Nephron (organoid): ENCODE measurements around the gene NUAK1.

Experiments
- H3K27ac Mint-ChIP-seq, 3 experiments: 2 replicates each; pipeline ENCODE4 v1.8.0; 2020; ENCODE audit warnings: mixed read lengths in 3 of 3, mild to moderate bottlenecking in 2 of 3, moderate library complexity in 1 of 3
- H3K27me3 Mint-ChIP-seq: 2 replicates; pipeline ENCODE4 v1.8.0; 2021; ENCODE audit warnings: low read depth, mild to moderate bottlenecking, moderate library complexity, mixed read lengths
- H3K36me3 Mint-ChIP-seq: 2 replicates; pipeline ENCODE4 v1.8.0; 2020; ENCODE audit warnings: low read depth, mixed read lengths
- H3K4me1 Mint-ChIP-seq: 2 replicates; pipeline ENCODE4 v1.8.0; 2020; ENCODE audit warnings: mixed read lengths
- H3K4me3 Mint-ChIP-seq, 3 experiments: 2 replicates each; pipeline ENCODE4 v1.8.0; 2020; ENCODE audit warnings: mild to moderate bottlenecking in 3 of 3, mixed read lengths in 3 of 3, moderate library complexity in 2 of 3
- H3K9me3 Mint-ChIP-seq: 2 replicates; pipeline ENCODE4 v1.8.0; 2020; ENCODE audit warnings: mixed read lengths
- TF ChIP-seq, protein P1 (sequence below), 3 experiments: fragments of 200-600 bp; sonication (generic); IDR thresholded peaks; one replicate each; pipeline ENCODE4 v1.5.0; 2021; ENCODE audit warnings: antibody characterized with exemption in 3 of 3; ENCODE audit not compliant: unreplicated experiment in 3 of 3

NUAK1 gene

DNA sequence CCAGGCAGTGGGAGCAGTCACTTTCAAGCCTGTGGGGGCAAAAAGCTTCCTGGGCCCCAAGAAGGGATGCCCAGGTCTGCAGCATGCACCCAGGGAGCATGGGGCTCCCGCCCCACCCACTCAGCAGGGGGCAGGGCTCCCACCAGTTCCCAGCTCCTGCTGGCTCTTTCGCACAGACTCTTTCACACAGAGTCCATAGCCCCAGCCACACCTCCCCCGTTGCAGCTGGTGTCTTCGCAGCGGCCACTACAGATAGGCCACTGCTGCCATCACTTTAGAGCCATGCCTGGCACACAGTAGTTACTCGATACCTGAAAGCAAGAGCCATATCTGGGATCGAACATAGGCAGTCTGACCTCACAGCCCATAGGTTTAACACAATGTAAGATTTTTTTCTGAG lies 98.2 kb downstream of the NUAK1 start:
- H3K4me3 Mint-ChIP-seq: no peak overlapping the region
- H3K27ac Mint-ChIP-seq: no peak overlapping the region
- TF ChIP-seq, protein P1, sequence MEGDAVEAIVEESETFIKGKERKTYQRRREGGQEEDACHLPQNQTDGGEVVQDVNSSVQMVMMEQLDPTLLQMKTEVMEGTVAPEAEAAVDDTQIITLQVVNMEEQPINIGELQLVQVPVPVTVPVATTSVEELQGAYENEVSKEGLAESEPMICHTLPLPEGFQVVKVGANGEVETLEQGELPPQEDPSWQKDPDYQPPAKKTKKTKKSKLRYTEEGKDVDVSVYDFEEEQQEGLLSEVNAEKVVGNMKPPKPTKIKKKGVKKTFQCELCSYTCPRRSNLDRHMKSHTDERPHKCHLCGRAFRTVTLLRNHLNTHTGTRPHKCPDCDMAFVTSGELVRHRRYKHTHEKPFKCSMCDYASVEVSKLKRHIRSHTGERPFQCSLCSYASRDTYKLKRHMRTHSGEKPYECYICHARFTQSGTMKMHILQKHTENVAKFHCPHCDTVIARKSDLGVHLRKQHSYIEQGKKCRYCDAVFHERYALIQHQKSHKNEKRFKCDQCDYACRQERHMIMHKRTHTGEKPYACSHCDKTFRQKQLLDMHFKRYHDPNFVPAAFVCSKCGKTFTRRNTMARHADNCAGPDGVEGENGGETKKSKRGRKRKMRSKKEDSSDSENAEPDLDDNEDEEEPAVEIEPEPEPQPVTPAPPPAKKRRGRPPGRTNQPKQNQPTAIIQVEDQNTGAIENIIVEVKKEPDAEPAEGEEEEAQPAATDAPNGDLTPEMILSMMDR (IDR thresholded peaks at IDR 0.05; ENCODE audit: unreplicated experiment in 3 of 3): no peak
- no peaks in the 10 kb centered on the region for H3K9me3 Mint-ChIP-seq
- H3K36me3 Mint-ChIP-seq: no peaks in the 10 kb centered on the region
- H3K4me1 Mint-ChIP-seq: peaks cover 32% of the 10 kb centered on the region
- H3K27me3 Mint-ChIP-seq: peaks cover 5% of the 10 kb centered on the region

DNA sequence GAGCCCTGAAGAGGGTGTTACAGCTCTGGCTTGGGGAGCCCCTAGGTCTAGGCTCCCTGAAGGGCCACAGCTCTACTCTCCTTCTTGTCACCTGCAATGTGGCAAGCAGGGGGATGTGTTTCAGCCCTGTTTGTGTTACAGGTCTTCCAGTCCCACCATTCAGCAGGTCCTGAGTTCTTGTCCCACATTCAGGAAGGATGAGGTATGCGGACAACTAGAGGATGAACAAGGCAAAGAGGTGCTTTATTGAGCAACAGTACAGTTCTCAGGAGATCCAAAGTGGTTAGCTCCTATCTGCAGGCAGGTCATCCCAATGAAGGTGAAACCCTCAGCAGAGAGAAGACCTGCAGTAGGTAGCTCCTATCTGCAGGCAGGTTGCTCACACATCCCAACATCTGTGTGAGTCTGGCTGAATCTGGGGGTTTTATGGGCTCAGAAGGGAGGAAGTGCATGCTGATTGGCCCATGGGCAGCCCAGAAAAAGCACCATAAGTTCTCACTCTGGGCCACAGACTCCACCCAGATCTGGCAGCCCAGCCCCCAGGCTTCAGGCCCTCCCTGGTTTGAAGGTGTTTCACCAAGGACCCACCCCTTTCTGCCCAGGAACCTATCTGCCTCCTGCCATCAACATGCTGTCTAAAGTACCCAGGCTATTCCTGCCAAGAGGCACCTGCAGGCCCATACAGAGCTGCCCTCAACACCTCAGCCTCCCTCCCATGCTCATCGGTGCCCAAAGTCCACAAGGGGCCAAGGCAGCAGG lies 98.9 kb downstream of the NUAK1 start:
- Mint-ChIP-seq H3K36me3 (no peaks in the 10 kb centered on the region), H3K4me3 (no peak overlapping the region), H3K4me1 (peaks cover 25% of the 10 kb centered on the region), H3K27ac (no peak overlapping the region), H3K27me3 (peaks cover 5% of the 10 kb centered on the region), H3K9me3 (no peaks in the 10 kb centered on the region)
- TF ChIP-seq, protein P1 (IDR thresholded peaks at IDR 0.05; ENCODE audit: unreplicated experiment in 3 of 3): no peak

DNA sequence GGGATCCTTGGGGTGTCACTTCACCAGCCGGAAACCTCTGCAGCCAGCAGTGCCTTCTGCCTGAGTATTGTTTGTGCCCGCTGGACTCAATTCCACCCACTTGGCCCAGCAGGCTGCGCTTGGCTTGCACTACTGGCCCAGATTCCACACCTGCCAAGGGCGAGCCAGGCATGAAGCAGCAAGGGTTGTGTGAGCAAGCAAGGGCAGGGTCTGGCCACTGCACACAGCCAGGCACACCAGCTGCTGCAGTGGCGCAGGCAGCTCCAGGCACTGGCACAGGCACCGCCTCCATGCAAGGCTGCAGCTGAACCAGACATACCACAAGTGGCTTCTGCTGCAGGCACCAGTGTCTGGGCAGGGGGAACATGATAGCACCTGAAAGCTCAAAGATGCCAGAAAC lies 99.5 kb downstream of the NUAK1 start:
- Mint-ChIP-seq H3K36me3 (no peaks in the 10 kb centered on the region), H3K9me3 (no peaks in the 10 kb centered on the region), H3K27ac (no peak overlapping the region), H3K4me1 (peaks cover 19% of the 10 kb centered on the region), H3K27me3 (peaks cover 5% of the 10 kb centered on the region), H3K4me3 (no peak overlapping the region)
- TF ChIP-seq, protein P1 (IDR thresholded peaks at IDR 0.05; ENCODE audit: unreplicated experiment in 3 of 3): no peak

DNA sequence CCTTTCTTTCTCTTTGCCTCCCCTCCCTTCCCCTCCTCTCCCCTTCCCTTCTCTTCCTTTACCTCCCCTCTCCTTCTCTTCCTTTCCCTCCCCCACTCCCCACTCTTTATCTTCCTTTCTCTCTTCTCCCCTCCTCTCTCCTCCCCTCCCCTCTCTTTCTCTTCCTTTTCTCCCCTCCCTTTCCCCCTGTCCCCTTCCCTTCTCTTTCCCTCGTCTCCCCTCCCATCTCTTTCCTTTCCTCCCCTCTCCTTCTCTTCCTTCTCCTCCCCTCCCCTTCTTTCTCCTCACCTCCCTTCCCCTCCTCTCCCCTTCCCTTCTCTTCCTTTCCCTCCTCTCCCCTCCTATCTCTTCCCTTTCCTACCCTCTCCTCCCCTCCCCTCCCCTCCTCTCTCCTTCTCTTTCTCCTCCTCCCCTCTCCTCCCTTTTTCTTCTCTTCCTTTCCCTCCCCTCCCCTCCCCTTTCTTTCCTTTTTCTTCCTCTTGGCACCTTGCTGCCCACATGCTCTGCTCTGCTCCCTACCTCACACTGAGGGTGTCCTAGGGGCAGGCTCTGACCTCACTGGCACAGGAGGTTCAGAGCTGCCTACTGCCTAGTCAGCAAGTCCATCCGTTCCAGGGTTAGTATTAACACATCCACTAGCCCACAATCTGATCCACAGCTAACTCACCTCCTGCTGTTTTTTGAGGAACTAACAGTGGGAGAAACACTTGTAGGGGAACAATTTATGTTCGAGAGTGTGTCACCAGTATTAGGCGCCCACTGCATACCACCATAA lies 101.0 kb downstream of the NUAK1 start:
- Mint-ChIP-seq H3K4me3 (no peak overlapping the region), H3K4me1 (peaks cover 22% of the 10 kb centered on the region), H3K27ac (no peak overlapping the region), H3K27me3 (peaks cover 5% of the 10 kb centered on the region), H3K36me3 (no peaks in the 10 kb centered on the region), H3K9me3 (no peaks in the 10 kb centered on the region)
- TF ChIP-seq, protein P1 (IDR thresholded peaks at IDR 0.05; ENCODE audit: unreplicated experiment in 3 of 3): no peak

DNA sequence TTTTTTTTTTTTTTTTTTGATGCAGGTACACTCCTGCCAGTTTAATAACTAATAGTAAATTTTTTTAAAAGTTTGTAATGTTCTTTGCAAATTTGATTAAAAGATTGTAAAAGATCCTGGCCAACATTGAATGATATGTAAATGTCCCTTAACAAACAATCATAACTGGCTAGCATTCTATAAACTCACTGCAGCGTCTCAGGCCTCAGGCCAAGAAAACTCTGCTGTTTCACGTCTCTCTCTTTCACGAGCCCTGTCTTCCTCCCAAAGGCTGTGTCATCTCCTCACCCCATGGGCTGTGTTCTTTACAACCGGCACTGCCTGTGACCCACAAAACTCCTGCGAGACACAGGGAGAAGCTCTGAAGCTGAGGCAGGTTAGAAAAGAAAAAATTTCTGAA lies 103.3 kb downstream of the NUAK1 start:
- no peaks in the 10 kb centered on the region for H3K27me3 Mint-ChIP-seq
- H3K4me3 Mint-ChIP-seq: no peak overlapping the region
- peak overlapping the region in 1 of 3 experiments; percentile 37 for H3K27ac Mint-ChIP-seq
- H3K36me3 Mint-ChIP-seq: no peaks in the 10 kb centered on the region
- TF ChIP-seq, protein P1 (IDR thresholded peaks at IDR 0.05; ENCODE audit: unreplicated experiment in 3 of 3): no peak
- no peaks in the 10 kb centered on the region for H3K9me3 Mint-ChIP-seq
- peaks cover 18% of the 10 kb centered on the region for H3K4me1 Mint-ChIP-seq
